ENCODE results near the gene PTCD3.

The PTCD3 gene

DNA sequence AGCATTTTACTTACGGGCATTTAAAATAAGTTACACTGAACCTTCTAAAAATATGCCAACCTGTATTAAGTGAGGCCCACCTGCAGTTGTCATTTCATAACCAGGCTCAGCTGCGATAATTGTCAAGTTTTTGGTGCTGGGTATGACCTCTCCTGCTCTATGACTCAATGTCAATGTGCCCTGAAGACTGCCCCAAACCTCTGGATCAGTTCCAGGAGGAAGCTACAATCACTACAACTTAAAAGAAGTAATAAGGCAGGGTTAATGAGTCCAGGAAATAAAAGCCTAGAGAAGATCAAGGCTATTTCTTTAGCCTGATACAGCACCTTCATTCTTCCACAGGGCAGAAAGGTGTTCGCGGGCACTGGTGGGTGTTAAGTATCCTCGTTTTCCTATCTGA is 23.3 kb upstream of the PTCD3 start:
- DNase-seq = no peak

DNA sequence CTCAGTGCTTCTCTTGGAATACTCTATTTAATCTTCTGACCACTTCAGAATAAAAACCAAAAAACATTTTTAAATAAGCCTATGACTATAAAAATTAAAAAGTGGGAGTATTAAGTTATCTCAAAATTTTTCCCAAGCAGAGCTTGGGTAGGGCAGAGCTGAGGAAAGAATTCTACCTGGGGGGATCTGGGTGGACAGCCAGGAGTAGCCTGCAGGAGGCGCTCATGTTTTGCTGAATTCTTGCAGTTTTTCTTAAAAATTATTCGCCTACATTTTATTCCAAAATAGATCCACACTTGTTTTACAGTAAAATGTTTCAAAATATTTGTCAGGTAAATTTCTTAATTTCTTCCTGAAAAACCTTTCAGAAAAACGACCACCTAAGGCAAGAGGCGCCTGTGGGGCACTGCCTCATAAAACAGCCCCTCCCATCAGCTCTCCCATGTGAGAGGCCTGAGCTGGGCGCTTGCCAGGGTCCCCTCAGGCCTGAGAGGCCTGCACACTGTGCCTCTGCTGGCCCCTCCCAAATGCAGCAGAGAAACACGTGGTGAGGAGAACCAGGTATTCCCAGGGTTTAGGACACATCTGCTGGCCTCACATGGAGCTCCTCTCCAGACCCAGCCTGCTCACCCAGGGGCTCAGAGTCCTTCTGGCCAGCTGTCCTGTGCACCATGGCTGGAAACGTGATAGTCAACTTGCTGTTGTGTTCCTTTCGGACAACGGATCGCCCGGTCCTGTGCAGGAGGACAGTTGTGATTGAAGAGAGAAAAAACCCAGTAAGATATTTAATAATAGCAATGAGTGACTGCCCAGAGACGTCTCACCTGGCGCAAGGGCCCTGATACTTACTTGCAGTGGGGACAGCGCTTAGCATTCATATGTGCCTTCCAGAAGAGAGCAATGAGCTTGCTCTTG is 17.8 kb upstream of the PTCD3 start:
- no peak for DNase-seq

DNA sequence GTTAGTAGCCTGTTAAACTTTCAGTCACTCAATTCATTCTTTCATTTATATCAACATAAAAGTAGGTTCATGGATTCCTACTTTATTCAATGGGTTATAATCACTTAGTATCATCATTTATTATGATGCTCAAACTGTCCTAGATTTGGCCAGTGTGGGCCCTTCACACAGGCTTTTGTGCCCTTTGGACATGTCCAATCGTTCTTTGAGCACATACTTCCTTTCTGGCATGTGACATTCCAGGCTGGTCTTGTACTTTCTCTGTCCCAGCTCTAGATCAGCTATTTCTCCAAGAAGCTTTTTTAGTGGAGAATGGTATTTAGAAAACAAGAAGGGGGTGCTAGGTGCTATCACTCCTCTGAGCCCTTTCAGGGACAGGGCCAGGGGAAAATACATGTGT is 11.8 kb upstream of the PTCD3 start:
- no peak for DNase-seq

DNA sequence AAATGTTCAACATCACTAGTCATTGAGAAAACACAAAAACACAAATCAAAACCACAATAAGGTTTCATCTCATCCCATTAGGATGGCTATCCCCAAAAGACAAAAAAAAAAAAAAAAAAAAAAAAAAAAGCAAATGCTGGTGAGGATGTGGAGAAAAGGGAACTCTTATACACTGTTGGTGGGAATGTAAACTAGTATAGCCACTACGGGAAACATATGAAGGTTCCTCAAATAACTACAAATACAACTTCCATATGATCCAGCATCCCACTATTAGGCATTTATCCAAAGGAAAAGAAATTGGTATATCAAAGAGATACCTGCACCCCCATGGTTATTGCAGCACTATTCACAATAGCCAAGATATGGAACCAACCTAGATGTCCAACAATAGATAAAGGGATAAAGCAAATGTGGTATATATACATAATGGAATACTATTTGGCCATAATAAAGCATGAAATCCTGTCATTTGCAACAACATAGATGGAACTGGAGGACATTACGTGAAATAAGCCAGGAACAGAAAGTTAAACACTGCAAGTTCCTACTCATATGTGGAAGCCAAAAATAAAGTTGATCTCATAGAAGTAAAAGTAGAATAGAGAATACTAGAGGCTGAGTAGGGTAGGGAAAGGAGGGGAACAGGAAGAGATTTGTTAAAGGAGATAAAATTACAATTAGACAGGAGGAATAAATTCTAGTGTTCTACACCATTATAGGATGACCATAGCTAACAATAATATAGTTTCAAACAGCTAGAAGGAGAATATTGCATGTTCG is 8.7 kb upstream of the PTCD3 start:
- no peak for DNase-seq

DNA sequence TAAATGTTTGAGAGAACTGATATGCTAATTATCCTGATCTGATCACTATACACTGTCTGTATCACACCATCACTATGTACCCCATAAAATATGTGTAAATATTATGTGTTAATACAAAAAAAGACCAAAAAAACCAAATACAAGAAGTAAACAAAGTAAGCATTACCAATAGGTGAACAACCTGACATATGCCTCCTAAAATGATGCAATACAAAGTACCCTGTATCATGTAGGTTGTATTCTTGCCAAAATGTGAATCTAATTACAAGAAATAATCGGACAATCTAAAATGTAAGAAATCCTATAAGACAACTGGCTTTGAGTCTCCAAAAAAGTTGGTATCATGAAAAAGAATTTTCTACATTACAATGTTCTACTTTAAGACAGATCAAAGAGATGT is 8.1 kb upstream of the PTCD3 start:
- no peak for DNase-seq

DNA sequence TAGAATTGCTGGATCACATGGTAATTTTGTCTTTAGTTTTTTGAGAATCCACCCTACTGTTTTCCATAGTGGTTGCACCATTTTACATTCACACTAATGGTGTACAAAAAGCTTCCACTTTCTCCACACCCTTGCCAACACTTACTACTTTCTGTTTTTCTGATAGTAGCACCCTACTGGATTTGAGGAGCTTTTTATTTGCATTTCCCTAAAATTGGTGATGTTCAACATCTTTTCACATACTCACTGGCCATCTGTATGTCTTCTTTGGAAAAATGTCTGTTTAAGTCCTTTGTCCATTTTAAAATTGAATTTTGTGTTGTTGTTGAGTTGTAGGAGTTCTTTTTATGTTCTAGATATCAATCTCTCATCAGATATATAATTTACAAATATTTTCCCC is 3.9 kb upstream of the PTCD3 start:
- DNase-seq = no peak

DNA sequence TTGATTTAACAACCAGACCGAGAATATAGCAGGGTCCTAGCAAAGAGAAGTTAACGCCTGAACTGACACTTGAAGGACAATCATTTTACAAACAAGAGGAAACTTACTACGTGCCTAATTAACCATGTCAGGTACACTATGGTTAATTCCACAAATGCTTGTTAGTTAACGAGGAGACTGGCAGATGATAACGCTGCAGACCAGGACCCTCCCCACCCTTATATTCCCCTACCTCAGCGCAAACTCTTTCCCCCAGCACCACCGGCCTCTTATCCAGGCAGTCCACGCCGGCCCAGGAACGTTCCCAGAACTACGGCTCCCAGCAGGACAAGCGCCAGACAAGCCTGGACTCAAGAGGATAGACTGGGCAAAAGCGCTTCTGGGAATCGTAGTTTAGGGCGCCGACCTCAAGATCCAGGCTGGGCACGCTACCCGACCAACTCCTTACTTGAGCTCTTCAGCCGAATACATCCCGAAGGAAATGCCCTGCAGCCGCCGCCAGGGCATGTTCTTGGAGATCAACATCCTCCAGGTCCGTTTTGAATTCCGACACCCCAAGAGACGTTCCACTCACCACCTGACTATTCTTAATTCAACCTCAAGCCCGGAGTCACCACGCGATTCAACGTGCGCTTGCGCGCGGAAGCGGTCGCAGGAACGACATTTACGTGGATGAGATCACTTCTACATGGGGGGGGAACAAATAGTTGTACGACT is 625 bp upstream of the PTCD3 start, which contains the start of gene POLR1A:
POLR1A (minus strand) TSS at position 635 of the 717 bp plus-strand sequence; CDS start at position 525, 110 bp downstream.
- DNase-seq = peak; percentile 82 to 94

DNA sequence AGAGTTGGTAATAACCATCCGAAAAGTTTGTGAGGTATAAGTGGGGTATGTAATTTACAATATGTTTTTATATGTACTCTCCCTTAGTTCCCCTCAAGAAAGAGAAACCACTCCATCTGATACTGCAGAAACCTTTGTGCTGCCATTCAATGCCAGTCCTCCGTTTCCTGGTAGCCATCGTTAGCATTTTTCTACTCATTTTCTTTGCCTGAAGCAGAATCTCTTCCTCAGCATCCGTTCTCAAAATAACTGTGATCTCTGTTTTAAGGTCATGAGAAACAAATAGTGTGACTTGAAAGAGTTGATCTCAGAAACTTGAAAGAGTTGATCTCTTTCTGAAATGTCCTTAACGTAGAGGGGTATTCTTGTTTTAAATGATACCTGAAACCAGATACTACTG is 996 bp downstream of the PTCD3 start:
- DNase-seq = no peak

DNA sequence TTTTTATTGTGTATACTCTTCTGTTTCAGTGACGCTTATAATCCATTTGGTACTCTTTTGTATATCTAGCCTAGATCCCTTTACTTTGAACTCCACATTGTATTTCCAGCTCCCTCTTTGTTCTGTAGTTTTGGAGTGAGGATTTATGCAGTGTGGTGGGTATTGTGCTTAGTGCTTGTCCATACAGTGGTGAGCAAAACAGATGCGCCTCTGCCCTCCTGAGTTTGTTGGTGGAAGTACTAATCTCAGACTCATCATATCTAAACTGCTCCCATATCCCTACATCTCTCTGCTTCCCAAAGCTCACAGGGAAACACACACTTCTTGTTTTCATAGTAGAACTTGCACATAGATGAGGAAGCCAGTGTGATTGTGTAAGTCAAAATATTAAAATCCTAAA is 12.1 kb downstream of the PTCD3 start:
- DNase-seq = no peak

DNA sequence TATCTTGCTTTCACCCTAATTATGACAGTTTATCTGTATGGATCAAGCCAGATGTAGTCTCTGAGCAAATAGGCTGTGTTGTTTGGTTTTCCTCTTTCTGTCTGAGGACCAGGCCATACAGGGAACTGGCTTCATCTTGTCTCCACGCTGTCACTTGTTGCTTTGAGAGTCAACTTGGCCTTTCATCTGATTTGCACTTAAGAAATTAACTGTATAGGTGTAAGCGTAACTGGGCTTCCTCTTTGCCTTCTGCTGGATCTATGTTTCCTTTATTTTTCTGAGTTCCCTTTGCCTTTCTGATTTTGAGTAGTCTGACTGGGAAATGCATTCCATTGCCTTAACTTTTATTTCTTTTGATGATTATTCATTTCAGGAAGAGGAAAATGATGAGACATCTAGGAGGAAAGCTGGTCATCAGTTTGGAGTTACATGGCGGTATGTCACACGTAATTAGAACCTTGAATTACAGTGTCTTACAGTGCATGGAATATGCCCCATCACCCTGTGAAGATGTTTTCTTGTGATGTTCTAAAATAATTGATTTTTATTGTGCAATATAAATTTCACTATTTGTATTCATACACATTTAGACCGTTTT is 17.4 kb downstream of the PTCD3 start:
- no peak for DNase-seq

DNA sequence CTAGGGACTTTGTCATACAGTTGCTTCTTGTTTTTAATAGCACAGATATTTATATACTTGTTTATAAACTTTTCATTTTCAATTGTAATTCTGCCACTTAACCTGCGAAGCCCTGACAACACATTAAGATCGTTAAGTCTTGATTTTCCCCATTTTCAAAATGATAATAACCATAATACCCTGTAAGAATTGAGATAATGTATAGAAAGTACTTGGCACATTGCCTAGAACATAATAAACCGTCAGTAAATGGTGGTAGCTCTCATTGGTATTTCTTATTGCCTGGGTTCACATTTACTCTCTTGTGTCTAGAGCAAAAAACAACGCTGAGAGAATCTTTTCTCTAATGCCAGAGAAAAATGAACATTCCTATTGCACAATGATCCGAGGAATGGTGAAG is 18.6 kb downstream of the PTCD3 start:
- no peak for DNase-seq

DNA sequence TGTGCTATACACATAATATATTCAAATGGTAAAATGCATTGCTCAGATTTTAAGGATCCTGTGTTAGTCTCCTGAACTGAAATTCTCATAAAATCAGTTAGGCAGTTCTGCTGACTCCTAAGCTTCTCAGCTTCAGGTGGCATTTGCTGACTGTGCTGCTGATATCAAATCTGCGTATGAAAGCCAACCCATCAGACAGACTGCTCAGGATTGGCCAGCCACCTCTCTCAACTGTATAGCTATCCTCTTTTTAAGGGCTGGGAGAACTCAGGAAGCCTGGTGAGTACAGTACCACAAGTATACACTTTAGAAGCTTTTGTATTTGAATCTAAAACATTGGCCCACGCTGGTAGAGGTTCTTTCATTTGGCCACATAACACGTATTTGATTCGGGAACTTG is 28.7 kb downstream of the PTCD3 start:
- no peak for DNase-seq

DNA sequence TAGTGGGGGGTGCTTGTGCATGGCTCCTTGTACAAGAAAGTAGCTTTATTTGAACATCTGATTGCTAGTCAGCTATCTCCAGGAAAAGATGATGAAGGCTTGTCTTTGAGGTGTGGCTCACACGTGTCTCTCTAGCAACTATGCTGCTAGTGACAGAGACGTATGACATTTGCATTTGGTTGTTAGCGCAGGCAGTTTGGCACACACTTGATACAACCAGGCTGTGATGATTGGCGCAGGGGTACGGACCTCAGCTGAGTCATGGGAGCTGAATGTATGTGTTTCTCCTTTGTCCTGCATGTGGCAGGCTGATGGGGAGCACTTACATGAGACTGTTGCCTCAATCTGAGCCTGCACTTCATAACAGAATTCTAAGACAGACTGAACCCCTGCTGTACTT is 29.6 kb downstream of the PTCD3 start:
- no peak for DNase-seq

DNA sequence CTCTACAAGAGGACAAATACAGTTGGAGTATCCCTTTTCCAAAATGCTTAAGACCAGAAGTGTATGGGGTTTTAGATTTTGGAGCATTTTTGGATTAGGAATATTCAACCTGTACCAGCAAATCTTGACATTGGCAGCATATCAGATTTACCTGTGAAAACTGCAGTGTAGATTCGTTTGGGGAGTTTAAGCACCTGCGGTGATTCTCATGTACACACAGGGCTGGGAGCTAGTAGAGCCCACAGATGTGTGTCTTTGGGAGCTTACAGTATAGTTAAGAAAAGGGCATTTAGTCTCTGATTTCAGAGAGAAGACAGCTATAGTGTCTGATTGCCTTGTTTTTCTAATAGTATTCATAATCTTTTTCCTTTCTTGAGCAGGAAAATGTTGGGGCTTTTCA is 30.1 kb downstream of the PTCD3 start:
- no peak for DNase-seq

DNA sequence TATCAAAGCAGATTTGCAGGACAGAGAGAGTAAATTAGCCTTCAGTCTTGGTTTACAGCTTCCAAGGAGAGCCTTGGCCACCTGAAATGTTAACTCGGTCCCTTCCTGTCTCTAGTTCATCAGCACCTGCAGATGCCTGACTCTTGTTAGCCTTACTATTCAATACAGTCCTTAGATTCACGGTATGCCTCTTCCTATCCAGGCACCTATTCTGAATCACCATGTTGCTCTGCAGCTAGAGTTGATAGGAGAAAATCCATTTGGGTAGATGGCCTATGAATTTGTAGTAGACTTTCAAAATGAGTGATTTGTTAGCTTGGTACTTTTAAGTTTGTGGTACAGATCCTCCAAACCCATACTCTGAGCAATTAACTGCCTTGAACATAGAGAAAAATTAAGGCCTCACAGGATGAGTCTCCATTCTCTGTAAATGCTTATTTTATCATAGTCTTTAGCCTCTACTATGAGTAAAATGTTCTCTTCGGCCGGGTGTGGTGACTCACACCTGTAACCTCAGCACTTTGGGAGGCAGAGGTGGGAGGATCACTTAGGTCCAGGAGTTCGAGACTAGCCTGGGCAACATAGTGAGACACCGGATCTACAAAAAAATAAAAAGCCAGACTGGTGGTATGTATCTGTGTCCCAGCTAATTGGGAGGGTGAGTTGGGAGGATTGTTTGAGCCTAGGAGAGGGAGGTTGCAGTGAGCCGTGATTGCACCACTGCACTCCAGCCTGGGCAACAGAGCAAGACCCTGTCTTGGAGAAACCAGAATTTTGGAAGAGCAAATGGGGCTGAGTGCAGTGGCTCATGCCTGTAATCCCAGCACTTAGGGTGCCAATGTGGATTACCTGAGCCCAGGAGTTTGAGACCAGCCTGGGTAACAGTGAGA is 32.9 kb downstream of the PTCD3 start:
- DNase-seq = no peak

DNA sequence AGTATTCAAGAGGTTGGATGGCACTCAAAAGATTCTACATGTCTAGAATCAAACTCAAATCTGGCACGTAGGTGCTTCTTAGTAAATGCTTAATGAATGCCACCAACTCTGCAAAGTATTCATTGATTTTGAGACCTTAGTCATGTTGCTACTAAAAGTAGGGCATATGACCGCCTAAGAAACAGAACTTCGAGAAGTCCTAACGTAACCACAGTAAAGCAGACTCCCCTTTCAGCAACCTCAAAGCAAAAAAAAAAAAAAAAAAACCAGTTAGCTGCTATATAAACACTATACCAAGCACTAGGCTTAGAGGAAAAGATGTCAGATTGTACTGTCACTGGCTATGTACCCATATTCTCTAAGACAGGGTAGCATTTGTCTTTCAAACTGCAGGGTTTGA is 33.9 kb downstream of the PTCD3 start:
- no peak for DNase-seq

DNA sequence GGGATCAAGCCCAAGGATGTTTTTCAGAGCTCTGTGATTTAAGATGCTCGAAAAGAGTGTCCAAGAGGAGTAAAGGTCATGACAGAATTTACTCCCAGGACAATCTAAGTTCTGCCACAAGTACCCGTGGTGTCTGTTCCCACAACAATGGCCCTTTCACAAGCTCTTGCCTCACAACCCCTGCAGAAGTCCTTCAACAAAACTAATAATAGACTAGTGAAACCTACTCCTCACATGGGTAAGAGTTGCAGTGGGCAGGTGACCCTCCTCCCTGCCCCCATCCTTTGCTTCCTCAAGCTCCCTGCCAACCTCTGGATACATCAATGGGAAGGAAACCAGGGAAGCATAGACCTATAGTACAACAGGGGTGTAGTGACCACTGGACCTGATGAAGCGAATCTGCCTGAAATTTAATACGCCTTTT is 34.9 kb downstream of the PTCD3 start:
- no peak for DNase-seq

DNA sequence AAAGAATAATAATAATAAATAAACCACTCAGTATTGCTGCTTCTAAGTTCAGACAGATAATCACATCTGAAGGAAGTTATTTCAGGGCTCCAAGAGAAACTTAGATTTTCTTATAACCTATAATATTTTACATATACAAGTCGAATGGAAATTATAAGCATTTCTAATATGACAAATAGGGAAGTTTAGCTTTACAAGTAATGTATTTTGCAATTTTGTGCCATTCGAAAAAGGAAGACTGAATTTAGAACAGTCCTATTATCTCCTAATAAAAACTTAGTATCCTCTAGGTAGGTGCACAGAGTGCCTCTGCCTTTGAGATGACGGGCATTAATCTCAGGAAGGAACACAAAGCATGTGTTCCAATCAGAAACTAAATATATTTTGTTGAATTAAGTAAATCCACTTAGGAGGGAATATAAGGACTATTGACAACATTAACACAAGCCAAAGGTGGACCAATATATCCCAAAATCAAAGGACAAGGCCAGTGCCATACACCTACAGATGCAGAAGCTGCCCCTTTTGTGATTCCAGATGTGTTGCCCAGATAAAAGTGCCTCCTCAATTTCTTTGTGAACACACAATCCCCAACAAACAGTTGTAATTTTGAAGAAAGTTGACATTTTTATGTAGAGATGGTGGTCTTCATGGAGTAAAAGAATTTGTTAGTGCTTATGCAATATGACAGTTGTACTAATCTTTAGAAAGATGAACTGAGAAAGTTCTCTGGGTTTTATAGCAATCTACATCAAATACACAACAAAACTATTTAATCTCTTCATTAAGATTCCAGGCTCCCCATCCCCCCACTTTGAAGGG is 36.6 kb downstream of the PTCD3 start:
- no peak for DNase-seq

DNA sequence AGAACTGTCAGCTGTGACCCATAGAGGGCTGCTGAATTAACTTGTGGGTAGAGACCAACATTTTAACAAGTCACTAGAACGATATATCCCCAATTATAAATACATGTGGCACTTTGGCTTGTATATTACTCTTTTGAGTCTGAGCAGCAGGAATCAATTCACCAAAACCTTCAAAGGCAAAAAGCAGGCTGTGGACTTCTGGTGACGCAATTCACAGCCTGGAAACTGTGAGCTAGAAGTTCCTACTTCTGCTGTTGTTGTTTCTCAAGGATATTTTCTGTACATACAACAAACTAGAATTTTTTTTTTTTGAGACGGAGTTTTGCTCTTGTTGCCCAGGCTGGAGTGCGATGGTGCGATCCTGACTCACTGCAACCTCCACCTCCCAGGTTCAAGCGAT is 37.3 kb downstream of the PTCD3 start:
- DNase-seq = no peak

DNA sequence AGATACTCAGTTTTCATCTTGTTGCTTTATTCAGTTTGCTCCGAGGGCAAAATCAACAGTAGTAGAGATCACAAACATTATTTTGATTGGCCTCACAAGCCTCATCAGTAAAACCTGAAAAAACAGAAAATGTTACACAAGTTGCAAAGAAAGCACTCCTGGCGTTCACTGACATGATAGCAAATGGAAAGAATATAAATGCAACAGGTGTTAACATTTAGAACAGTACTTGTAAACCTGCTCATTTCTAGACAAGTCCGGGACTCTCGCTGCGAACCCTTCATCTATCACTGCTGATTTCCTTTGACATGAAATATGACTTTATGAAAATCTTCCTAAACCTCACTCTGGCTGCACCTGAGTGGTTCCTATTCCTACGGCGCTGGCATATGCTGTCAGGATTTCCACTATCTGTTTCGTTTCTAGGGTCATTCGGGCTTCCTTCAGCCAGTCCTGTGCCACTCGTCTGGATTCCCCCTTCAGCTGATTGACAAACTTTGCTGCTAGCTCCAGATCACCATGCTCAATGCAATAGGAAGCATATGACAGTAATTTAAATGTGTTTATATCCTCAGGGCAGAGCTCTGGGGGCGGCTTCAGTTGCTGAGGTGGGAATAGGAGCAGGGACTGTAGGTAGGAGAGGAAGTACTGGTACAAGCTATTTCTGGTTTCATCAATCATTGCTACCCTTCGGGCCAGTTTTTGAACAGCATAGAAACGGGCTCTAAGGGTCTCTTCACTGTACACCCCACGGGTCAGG is 38.1 kb downstream of the PTCD3 start:
- DNase-seq = no peak

Measured in bone marrow (tissue), 2 donors.